ENCODE measurements around the gene CTSW. TPM values are rescaled to one million over a fixed set of nuclear protein-coding genes. Genes with fewer than 3 reads are reported as not detected.
"Not testable (repeated sequence)": the region's sequence is repeated elsewhere in the genome, so short reads cannot be mapped to it uniquely, and the experiment has no call there.

CTSW gene, protein sequence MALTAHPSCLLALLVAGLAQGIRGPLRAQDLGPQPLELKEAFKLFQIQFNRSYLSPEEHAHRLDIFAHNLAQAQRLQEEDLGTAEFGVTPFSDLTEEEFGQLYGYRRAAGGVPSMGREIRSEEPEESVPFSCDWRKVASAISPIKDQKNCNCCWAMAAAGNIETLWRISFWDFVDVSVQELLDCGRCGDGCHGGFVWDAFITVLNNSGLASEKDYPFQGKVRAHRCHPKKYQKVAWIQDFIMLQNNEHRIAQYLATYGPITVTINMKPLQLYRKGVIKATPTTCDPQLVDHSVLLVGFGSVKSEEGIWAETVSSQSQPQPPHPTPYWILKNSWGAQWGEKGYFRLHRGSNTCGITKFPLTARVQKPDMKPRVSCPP
- total RNA-seq (2012; rRNA removed), result 0.18 TPM in 1 of 2 replicates, not detected in the other
- polyA plus RNA-seq (2012; rRNA removed), result 0.07 and 0.23 TPM in 2 replicates
- polyA plus RNA-seq (2012; cell fraction: cytosol; rRNA removed), result 0.08 and 0.39 TPM in 2 replicates
- polyA plus RNA-seq (2012; cell fraction: nucleus; rRNA removed; ENCODE audit: low replicate concordance), result 0.23 and 0.34 TPM in 2 replicates
- not detected for Bru-seq, nascent RNA
- percentile 20 among the genes with signal in this experiment for BruChase-seq, experiment 1, labeled RNA remaining after a 6-hour chase
- BruChase-seq, experiment 2, labeled RNA remaining after a 2-hour chase, result not detected
- long read RNA-seq, partial matches to known transcripts, result 0 of 5 reads
- long read RNA-seq, other reads (novel, unspliced or antisense), result 5 of 5 reads

DNA sequence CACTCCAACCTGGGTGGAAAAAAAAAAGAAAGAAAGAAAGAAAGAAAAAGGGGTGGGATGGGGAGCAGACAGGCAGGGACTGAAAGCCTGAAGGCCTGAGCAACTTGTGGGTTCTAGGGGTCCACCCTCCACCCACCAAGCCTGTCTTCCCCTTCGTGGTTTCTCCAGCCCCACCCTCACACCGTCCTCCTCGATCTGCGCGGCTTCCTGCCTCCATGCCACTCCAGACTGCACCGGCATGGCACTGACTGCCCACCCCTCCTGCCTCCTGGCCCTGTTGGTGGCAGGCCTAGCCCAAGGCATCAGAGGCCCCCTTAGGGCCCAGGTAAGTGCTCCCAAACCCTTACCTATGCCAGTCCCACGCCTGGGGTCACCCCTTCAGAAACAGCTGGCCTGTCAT, at the start of gene CTSW:
TSS of gene CTSW (plus strand) at position 221 of the 400 bp plus-strand sequence. CDS start at position 239, 18 bp downstream.
- H2AK9ac ChIP-seq (replicated peaks; ENCODE audit: low read depth, low read length, poor library complexity), result peak within 1 kb of the TSS; percentile 55
- ATAC-seq (ENCODE audit: low read depth) (no peak), DNase-seq (no peak)
- no peak within 1 kb of the TSS for H3K14ac ChIP-seq (replicated peaks; ENCODE audit: low read depth, low read length)
- CTCF ChIA-PET, result no interaction called here
- WGBS, 2 experiments (ENCODE audit: extremely low coverage in 2 of 2, insufficient read length in 1 of 2), result 76% methylated on average over 5 of the region's 7 CpGs; no CpG with 5 or more reads in 1 of the 2 experiments
- H3K4me1 ChIP-seq (ENCODE audit: control insufficient read depth, insufficient read depth, low read length), result no peaks in the 10 kb centered on the region; the same call in 1 of the 2 replicates
- no peak within 1 kb of the TSS for H3K4me3 ChIP-seq (ENCODE audit: insufficient read depth, low read depth, low read length)
- BruUV-seq (replicated peaks), result no TSS peak
- H3K27me3 ChIP-seq (ENCODE audit: control insufficient read depth, insufficient read depth, low read length), result no peaks in the 10 kb centered on the region
- H4K5ac ChIP-seq (ENCODE audit: low read depth, low read length), result no peak within 1 kb of the TSS
- H3K9me1 ChIP-seq (ENCODE audit: insufficient read depth, low read length), result peaks cover 8% of the 10 kb centered on the region
- peak within 1 kb of the TSS; percentile 33 for H2AFZ ChIP-seq (replicated peaks; ENCODE audit: low read length, poor library complexity)
- in situ Hi-C loops (cut with MboI; ENCODE audit: low sequenced_read_pairs) (loop anchor here (5.0 kb wide), 1 partner anchor 108 kb away; no protein-coding TSS in a partner anchor), dilution Hi-C loops (cut with HindIII; ENCODE audit: low sequenced_read_pairs, unreplicated experiment) (no loop called here), intact Hi-C loops (cut with micrococcal nuclease) (no loop called here)
- no peak within 1 kb of the TSS for H2BK5ac ChIP-seq (ENCODE audit: low read depth, low read length, poor library complexity, severe bottlenecking)
- peaks cover 9 to 19% of the 10 kb centered on the region in 2 experiments for H3K79me1 ChIP-seq (ENCODE audit: low read depth in 1 of 2, low read length in 2 of 2)
- no peak within 1 kb of the TSS for H2BK15ac ChIP-seq (ENCODE audit: low read depth, low read length)
- H3K4ac ChIP-seq (ENCODE audit: low read depth, low read length), result peak within 1 kb of the TSS; percentile 3; the same call in 1 of the 2 replicates
- H4K20me1 ChIP-seq (ENCODE audit: insufficient read depth, low read length), result peaks cover 11% of the 10 kb centered on the region; the same call in 1 of the 2 replicates
- H3K9ac ChIP-seq (ENCODE audit: low read depth, low read length), result no peak within 1 kb of the TSS
- POLR2A ChIA-PET (ENCODE audit: unreplicated experiment), result no interaction called here
- no peak within 1 kb of the TSS for H3K27ac ChIP-seq (ENCODE audit: insufficient read depth, low read length)
- TF ChIP-seq BHLHE40 (IDR thresholded peaks at IDR 0.05; ENCODE audit: low read depth, low read length), result no peak
- TF ChIP-seq SMC3 (IDR thresholded peaks at IDR 0.05; ENCODE audit: low read depth, low read length), result no peak
- no peak for TF ChIP-seq POLR2A (IDR thresholded peaks at IDR 0.05; ENCODE audit: low read depth, low read length)
- TF ChIP-seq, protein P1, sequence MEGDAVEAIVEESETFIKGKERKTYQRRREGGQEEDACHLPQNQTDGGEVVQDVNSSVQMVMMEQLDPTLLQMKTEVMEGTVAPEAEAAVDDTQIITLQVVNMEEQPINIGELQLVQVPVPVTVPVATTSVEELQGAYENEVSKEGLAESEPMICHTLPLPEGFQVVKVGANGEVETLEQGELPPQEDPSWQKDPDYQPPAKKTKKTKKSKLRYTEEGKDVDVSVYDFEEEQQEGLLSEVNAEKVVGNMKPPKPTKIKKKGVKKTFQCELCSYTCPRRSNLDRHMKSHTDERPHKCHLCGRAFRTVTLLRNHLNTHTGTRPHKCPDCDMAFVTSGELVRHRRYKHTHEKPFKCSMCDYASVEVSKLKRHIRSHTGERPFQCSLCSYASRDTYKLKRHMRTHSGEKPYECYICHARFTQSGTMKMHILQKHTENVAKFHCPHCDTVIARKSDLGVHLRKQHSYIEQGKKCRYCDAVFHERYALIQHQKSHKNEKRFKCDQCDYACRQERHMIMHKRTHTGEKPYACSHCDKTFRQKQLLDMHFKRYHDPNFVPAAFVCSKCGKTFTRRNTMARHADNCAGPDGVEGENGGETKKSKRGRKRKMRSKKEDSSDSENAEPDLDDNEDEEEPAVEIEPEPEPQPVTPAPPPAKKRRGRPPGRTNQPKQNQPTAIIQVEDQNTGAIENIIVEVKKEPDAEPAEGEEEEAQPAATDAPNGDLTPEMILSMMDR (conservative IDR thresholded peaks at IDR 0.05; ENCODE audit: low read depth, low read length), result no peak
- peak within 1 kb of the TSS; percentile 67; the same call in 1 of the 2 replicates for H2AK5ac ChIP-seq (ENCODE audit: low read depth, low read length)
- no peak within 1 kb of the TSS for H3K56ac ChIP-seq (ENCODE audit: extremely low read depth, insufficient read depth, low read length)
- peaks cover 27% of the 10 kb centered on the region for H3K36me3 ChIP-seq (ENCODE audit: control insufficient read depth, insufficient read depth, low read length)
- no peak within 1 kb of the TSS for H3K23ac ChIP-seq (ENCODE audit: low read depth, low read length)
- no peak within 1 kb of the TSS for H4K91ac ChIP-seq (ENCODE audit: insufficient read depth, low read depth, low read length)
- no peak within 1 kb of the TSS for H3K4me2 ChIP-seq (ENCODE audit: low read depth, low read length)
- no peaks in the 10 kb centered on the region for H3K9me3 ChIP-seq (ENCODE audit: control insufficient read depth, insufficient read depth, low read length)
- no peak within 1 kb of the TSS for H2BK120ac ChIP-seq (ENCODE audit: low read depth, low read length)
- H2BK20ac ChIP-seq (ENCODE audit: low read depth, low read length), result no peak within 1 kb of the TSS
- H4K8ac ChIP-seq (ENCODE audit: low read depth in 2 of 2, low read length in 2 of 2), result no peak within 1 kb of the TSS; a peak in 1 of 4 replicates
- H3K18ac ChIP-seq (ENCODE audit: low read depth, low read length), result no peak within 1 kb of the TSS

DNA sequence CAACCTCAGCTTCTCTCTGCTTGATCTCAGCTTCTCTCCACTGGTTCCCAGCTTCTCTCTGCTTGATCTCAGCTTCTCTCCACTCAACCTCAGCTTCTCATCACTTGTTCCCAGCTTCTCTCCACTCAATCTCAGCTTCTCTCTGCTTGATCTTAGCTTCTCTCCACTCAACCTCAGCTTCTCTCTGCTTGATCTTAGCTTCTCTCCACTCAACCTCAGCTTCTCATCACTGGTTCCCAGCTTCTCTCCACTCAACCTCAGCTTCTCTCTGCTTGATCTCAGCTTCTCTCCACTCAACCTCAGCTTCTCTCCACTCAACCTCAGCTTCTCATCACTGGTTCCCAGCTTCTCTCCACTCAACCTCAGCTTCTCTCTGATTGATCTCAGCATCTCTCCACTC, 47.4 kb upstream of the CTSW start:
- Histone ChIP-seq H3K9me1 (ENCODE audit: insufficient read depth, low read length) (peaks cover 21% of the 10 kb centered on the region), H3K27me3 (ENCODE audit: control insufficient read depth, insufficient read depth, low read length) (peaks cover 16% of the 10 kb centered on the region), H3K79me1 (ENCODE audit: low read depth in 1 of 2, low read length in 2 of 2) (peaks cover 6 to 12% of the 10 kb centered on the region in 2 experiments; a peak in 2 of 4 replicates)
- H3K4ac ChIP-seq (ENCODE audit: low read depth, low read length); H4K91ac ChIP-seq (ENCODE audit: insufficient read depth, low read depth, low read length); H4K5ac ChIP-seq (ENCODE audit: low read depth, low read length); BruUV-seq (replicated peaks); H2BK120ac ChIP-seq (ENCODE audit: low read depth, low read length); H2AK5ac ChIP-seq (ENCODE audit: low read depth, low read length); intact Hi-C loops (cut with micrococcal nuclease); DNase-seq; H2BK20ac ChIP-seq (ENCODE audit: low read depth, low read length); ATAC-seq (ENCODE audit: low read depth); H3K4me3 ChIP-seq (ENCODE audit: insufficient read depth, low read depth, low read length); H3K27ac ChIP-seq (ENCODE audit: insufficient read depth, low read length); H4K8ac ChIP-seq (ENCODE audit: low read depth in 2 of 2, low read length in 2 of 2); H3K56ac ChIP-seq (ENCODE audit: extremely low read depth, insufficient read depth, low read length); H3K9me3 ChIP-seq (ENCODE audit: control insufficient read depth, insufficient read depth, low read length); H3K4me2 ChIP-seq (ENCODE audit: low read depth, low read length); H4K20me1 ChIP-seq (ENCODE audit: insufficient read depth, low read length); in situ Hi-C loops (cut with MboI; ENCODE audit: low sequenced_read_pairs); H2AK9ac ChIP-seq (replicated peaks; ENCODE audit: low read depth, low read length, poor library complexity); H3K36me3 ChIP-seq (ENCODE audit: control insufficient read depth, insufficient read depth, low read length); dilution Hi-C loops (cut with HindIII; ENCODE audit: low sequenced_read_pairs, unreplicated experiment); H2AFZ ChIP-seq (replicated peaks; ENCODE audit: low read length, poor library complexity); H3K23ac ChIP-seq (ENCODE audit: low read depth, low read length); H2BK5ac ChIP-seq (ENCODE audit: low read depth, low read length, poor library complexity, severe bottlenecking); H3K14ac ChIP-seq (replicated peaks; ENCODE audit: low read depth, low read length); H2BK15ac ChIP-seq (ENCODE audit: low read depth, low read length); POLR2A ChIA-PET (ENCODE audit: unreplicated experiment); H3K18ac ChIP-seq (ENCODE audit: low read depth, low read length); H3K4me1 ChIP-seq (ENCODE audit: control insufficient read depth, insufficient read depth, low read length); H3K9ac ChIP-seq (ENCODE audit: low read depth, low read length): not testable (repeated sequence)
- CTCF ChIA-PET, result interaction anchor here (0.7 kb wide), 1 partner anchor 235 kb away, joined by 3 read pairs; no protein-coding TSS in a partner anchor

Data from IMR-90 (cell line).